GM12891 (cell line): ENCODE measurements around the gene GLUD1.
"Not testable (repeated sequence)": the region's sequence is repeated elsewhere in the genome, so short reads cannot be mapped to it uniquely, and the experiment has no call there.

Experiments used
- POLR2A ChIP-seq: IDR thresholded peaks from 2 replicates; pipeline ENCODE4 v1.6.1; 2011; ENCODE audit warnings: low read depth, low read length, control low read depth
- POLR2AphosphoS5 ChIP-seq: IDR thresholded peaks from 2 replicates; pipeline ENCODE4 v1.6.1; 2011; ENCODE audit warnings: low read depth, low read length, control low read depth
- POU2F2 ChIP-seq: IDR thresholded peaks from 2 replicates; pipeline ENCODE4 v1.6.1; 2011; ENCODE audit warnings: low read depth, mild to moderate bottlenecking, control low read depth, low read length, moderate library complexity
- SPI1 ChIP-seq: IDR thresholded peaks from 2 replicates; pipeline ENCODE4 v1.6.1; 2011; ENCODE audit warnings: low read depth, low read length, control low read depth
- TAF1 ChIP-seq: IDR thresholded peaks from 2 replicates; pipeline ENCODE4 v1.6.1; 2011; ENCODE audit warnings: low read depth, low read length, control low read depth

DNA sequence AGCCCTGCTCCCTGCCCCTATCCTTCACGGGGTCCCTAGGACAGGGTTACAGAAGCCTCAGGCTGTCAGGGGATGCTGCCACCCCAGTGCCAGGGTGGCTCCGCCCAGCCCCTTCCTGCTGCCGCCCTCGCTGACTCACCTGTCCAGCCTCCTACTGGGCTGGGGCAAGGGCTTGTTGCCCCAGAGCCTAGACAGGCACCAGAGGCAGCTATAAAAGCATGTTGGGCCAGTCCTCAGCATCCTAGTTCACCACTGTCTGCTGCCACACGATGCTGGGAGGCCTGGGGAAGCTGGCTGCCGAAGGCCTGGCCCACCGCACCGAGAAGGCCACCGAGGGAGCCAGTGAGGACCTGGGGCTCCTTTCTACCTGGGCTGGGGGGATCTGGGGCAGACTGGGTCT is 74.6 kb downstream of the GLUD1 start, which contains the start of gene FAM25A:
- TF ChIP-seq POLR2AphosphoS5, POU2F2, POLR2A, TAF1, SPI1: not testable (repeated sequence)
